NCI-H345 (cell line): ENCODE results near the gene CCDC138.
"Not testable (repeated sequence)": the region's sequence is repeated elsewhere in the genome, so short reads cannot be mapped to it uniquely, and the experiment has no call there.

Experiments
- DNase-seq: peaks from one replicate; lab custom pipeline; 2025; lab: John Stamatoyannopoulos, UW

CCDC138 gene

GRCh38 chr2:108786354-108787215 is at the start of gene CCDC138:
Gene CCDC138, plus strand, starts transcription at chr2:108786771. Its CDS starts 52 bp downstream, at chr2:108786823.
- peak; percentile 93 for DNase-seq

- not testable (repeated sequence) for DNase-seq
These were observed 28.6 kb upstream of the CCDC138 start for GRCh38 chr2:108757973-108758372.

GRCh38 chr2:108762618-108763017 is 24.0 kb upstream of the CCDC138 start:
- not testable (repeated sequence) for DNase-seq

- not testable (repeated sequence) for DNase-seq
These were observed 19.9 kb upstream of the CCDC138 start for GRCh38 chr2:108766671-108767070.

GRCh38 chr2:108767859-108768258 is 18.7 kb upstream of the CCDC138 start:
- not testable (repeated sequence) for DNase-seq

GRCh38 chr2:108776475-108776874 is 10.1 kb upstream of the CCDC138 start:
- no peak for DNase-seq

GRCh38 chr2:108778857-108779256 is 7.7 kb upstream of the CCDC138 start:
- no peak for DNase-seq

- DNase-seq: no peak
These were observed 590 bp upstream of the CCDC138 start for GRCh38 chr2:108786008-108786353.

GRCh38 chr2:108787216-108787541 is 608 bp downstream of the CCDC138 start:
- no peak for DNase-seq

GRCh38 chr2:108803045-108803736 is 16.6 kb downstream of the CCDC138 start:
- no peak for DNase-seq

- no peak for DNase-seq
These were observed 18.5 kb downstream of the CCDC138 start for GRCh38 chr2:108805032-108805431.

GRCh38 chr2:108805782-108806181 is 19.2 kb downstream of the CCDC138 start:
- DNase-seq: no peak

GRCh38 chr2:108806371-108807113 is 20.0 kb downstream of the CCDC138 start:
- DNase-seq: no peak

GRCh38 chr2:108809936-108810335 is 23.4 kb downstream of the CCDC138 start:
- no peak for DNase-seq

- no peak for DNase-seq
These were observed 24.7 kb downstream of the CCDC138 start for GRCh38 chr2:108810993-108811957.

GRCh38 chr2:108813732-108814131 is 27.2 kb downstream of the CCDC138 start:
- DNase-seq: no peak

- DNase-seq: no peak
These were observed 33.9 kb downstream of the CCDC138 start for GRCh38 chr2:108820482-108820881.

GRCh38 chr2:108823286-108823685 is 36.7 kb downstream of the CCDC138 start:
- DNase-seq: peak; percentile 9

GRCh38 chr2:108824316-108825070 is 37.9 kb downstream of the CCDC138 start:
- DNase-seq: no peak

GRCh38 chr2:108825254-108825653 is 38.7 kb downstream of the CCDC138 start:
- no peak for DNase-seq

GRCh38 chr2:108825736-108826135 is 39.2 kb downstream of the CCDC138 start:
- DNase-seq: no peak
